GM12891 (cell line): Measurements from ENCODE around the gene FXYD3.

Experiments used
- POLR2A ChIP-seq: IDR thresholded peaks from 2 replicates; pipeline ENCODE4 v1.6.1; 2011; ENCODE audit warnings: low read depth, low read length, control low read depth
- POLR2AphosphoS5 ChIP-seq: IDR thresholded peaks from 2 replicates; pipeline ENCODE4 v1.6.1; 2011; ENCODE audit warnings: low read depth, low read length, control low read depth
- POU2F2 ChIP-seq: IDR thresholded peaks from 2 replicates; pipeline ENCODE4 v1.6.1; 2011; ENCODE audit warnings: low read depth, mild to moderate bottlenecking, control low read depth, low read length, moderate library complexity
- TAF1 ChIP-seq: IDR thresholded peaks from 2 replicates; pipeline ENCODE4 v1.6.1; 2011; ENCODE audit warnings: low read depth, low read length, control low read depth

DNA sequence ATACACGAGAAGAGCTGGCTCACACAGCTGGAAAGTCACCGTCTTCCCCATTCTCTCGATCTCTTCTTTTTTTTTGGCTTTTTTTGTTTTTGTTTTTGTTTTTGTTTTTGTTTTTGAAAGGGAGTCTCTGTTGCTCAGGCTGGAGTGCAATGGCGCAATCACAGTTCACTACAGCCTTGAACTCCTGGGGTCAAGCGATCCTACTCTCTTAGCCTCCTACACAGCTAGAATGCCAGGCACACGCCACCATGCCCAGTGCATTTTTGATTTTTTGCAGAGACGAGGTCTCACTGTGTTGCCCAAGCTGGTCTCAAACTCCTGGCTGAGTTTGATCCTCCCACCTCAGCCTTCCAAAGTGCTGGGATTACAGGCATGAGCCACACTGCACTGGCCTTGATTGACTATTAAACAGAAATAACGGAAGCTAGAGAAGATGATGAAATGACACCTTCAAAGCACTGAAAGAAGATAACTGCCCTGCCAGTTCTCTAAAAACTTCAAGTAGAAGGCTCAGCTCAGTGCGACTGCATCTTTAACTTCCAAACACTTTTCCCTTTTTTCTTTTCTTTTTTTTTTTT is 4.0 kb downstream of the FXYD3 start:
- TF ChIP-seq POLR2AphosphoS5 = no peak
- no peak for TF ChIP-seq POLR2A
- no peak for TF ChIP-seq TAF1
- TF ChIP-seq POU2F2 = no peak
